ENCODE data around the gene NDUFA5.

Gene NDUFA5

DNA sequence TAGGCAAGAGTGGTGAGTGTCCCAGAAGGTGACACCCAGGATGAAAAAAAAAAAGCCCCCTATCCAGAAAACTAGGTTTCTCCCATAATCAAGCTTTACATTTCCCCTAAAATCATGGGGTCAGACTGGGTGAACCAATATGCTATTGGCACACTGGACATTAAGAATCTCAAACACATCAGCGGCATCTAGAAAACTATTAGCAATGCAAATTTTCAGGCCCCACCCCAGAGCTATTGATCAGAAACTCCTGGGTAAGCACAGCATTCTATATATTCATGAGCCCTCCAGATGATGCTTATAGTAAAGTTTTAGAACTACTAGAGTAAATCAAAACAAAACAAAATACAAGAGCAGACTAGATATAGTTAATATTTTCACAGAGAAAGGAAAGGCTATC lies 59.6 kb downstream of the NDUFA5 start:
- no peaks in the 10 kb centered on the region for H3K27me3 ChIP-seq (ENCODE audit: control insufficient read depth, insufficient read depth, low read length)

DNA sequence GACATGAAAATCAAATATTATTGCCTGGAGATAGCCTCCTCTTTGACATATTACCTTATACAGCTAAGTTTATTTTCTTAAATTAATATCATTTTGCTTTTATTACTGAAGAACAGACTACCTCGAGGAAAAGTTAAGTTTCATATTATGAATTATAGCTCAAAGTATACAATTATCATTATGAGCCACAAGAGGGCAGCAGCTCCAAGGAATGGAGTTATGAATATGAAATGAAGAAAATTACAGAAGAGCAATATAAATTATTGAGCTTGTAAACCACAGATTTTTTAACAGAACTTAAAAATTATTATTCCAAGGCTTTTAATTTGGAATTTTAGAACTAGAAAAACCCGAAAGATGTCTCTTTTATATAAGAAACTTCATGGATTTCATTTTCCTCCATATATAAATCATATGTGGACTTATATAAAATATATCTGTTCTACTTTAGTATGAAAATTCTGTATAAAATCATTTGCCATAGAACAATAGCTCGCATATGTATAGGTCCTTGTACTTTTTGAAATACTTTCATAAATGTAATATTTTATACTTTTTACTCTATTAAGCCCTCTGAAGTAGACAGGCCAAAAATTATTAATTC lies 63.3 kb downstream of the NDUFA5 start:
- Histone ChIP-seq H3K9me3 (ENCODE audit: control insufficient read depth, low read length) (no peaks in the 10 kb centered on the region), H3K9ac (ENCODE audit: low read length) (no peak overlapping the region), H3K4me1 (ENCODE audit: control insufficient read depth, insufficient read depth, low read length) (no peaks in the 10 kb centered on the region), H3K27me3 (ENCODE audit: control insufficient read depth, insufficient read depth, low read length) (no peaks in the 10 kb centered on the region), H3K36me3 (ENCODE audit: control insufficient read depth, insufficient read depth, low read length) (no peaks in the 10 kb centered on the region), H3K4me3 (ENCODE audit: low read length) (no peak overlapping the region)

More for the DNA sequence above, 59.6 kb downstream of the NDUFA5 start:
- H3K4me1 ChIP-seq (ENCODE audit: control insufficient read depth, insufficient read depth, low read length) = no peaks in the 10 kb centered on the region
- H3K9ac ChIP-seq (ENCODE audit: low read length) = no peak overlapping the region
- H3K9me3 ChIP-seq (ENCODE audit: control insufficient read depth, low read length) = no peaks in the 10 kb centered on the region
- no peak overlapping the region for H3K4me3 ChIP-seq (ENCODE audit: low read length)
- no peaks in the 10 kb centered on the region for H3K36me3 ChIP-seq (ENCODE audit: control insufficient read depth, insufficient read depth, low read length)

DNA sequence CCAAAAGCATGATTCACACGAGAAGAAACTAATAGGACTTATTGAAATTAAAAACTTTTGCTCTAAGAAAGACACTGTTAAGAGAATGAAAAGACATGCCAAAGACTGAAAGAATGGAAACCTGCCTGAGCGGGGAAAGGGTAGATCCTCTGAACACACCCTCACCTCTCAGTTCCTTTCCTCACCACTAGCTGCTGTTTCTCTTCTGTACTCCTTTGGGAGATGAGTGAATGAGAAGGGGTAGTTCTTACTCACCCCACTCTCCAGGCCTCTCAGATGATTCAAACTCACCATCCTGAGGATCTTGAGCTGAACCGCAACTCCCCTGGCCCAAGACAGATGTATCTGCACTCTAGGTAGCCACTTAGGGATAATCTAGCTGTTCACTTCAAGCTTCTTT lies 65.1 kb downstream of the NDUFA5 start:
- Histone ChIP-seq H3K27me3 (ENCODE audit: control insufficient read depth, insufficient read depth, low read length) (no peaks in the 10 kb centered on the region), H3K4me3 (ENCODE audit: low read length) (no peak overlapping the region), H3K4me1 (ENCODE audit: control insufficient read depth, insufficient read depth, low read length) (no peaks in the 10 kb centered on the region), H3K9ac (ENCODE audit: low read length) (no peak overlapping the region), H3K9me3 (ENCODE audit: control insufficient read depth, low read length) (no peaks in the 10 kb centered on the region), H3K36me3 (ENCODE audit: control insufficient read depth, insufficient read depth, low read length) (no peaks in the 10 kb centered on the region)
